PFSK-1 (cell line): ENCODE measurements around the gene RGL2.

Experiments
- SIN3A ChIP-seq: IDR thresholded peaks from 2 replicates; pipeline ENCODE4 v1.6.1; 2012; ENCODE audit warnings: mild to moderate bottlenecking, low read length, moderate library complexity, borderline replicate concordance; ENCODE audit not compliant: insufficient read depth
- TAF1 ChIP-seq: IDR thresholded peaks from 2 replicates; pipeline ENCODE4 v1.6.1; 2012; ENCODE audit warnings: low read length, control low read depth, borderline replicate concordance; ENCODE audit not compliant: insufficient read depth

- TF ChIP-seq TAF1 (no peak), SIN3A (no peak)
These were observed 5.6 kb downstream of the RGL2 start for GRCh38 chr6:33292996-33293682.
